Measurements from ENCODE around the gene ATP10B.

- TF ChIP-seq EZH2phosphoT487 (IDR thresholded peaks at IDR 0.05; ENCODE audit: insufficient read depth, low read depth) (no peak), EZH2 (IDR thresholded peaks at IDR 0.05; ENCODE audit: insufficient read depth, poor library complexity, severe bottlenecking) (no peak)
These were observed 14.8 kb downstream of the ATP10B start for GRCh38 chr5:160837211-160837610.

Measured in GM23248 (cell line).